Measurements from ENCODE around the gene SAT2.
"Not testable (repeated sequence)": the region's sequence is repeated elsewhere in the genome, so short reads cannot be mapped to it uniquely, and the experiment has no call there.

SAT2 gene

GRCh38 chr17:7615265-7615747 is 12.3 kb downstream of the SAT2 start:
- no peaks in the 10 kb centered on the region for H3K9me3 ChIP-seq (ENCODE audit: insufficient read depth, low read depth, low read length)
- peak overlapping the region; percentile 46 for H3K4me3 ChIP-seq (ENCODE audit: low read length)
- H3K36me3 ChIP-seq (ENCODE audit: insufficient read depth, low read length) = peaks cover 17% of the 10 kb centered on the region
- peak overlapping the region; percentile 24; the same call in 1 of the 2 replicates for H3K9ac ChIP-seq (ENCODE audit: low read depth, low read length)
- peaks cover 8% of the 10 kb centered on the region for H3K4me1 ChIP-seq (ENCODE audit: insufficient read depth, low read length)
- peak overlapping the region; percentile 47; the same call in 1 of the 2 replicates for H3K27ac ChIP-seq (ENCODE audit: low read depth, low read length)
- 14% methylated on average over 27 of the region's 28 CpGs for WGBS
- no peaks in the 10 kb centered on the region for H3K27me3 ChIP-seq (ENCODE audit: insufficient read depth, low read length)

- no peaks in the 10 kb centered on the region for H3K27me3 ChIP-seq (ENCODE audit: insufficient read depth, low read length)
- peak within 1 kb of the TSS; percentile 85; the same call in 1 of the 2 replicates for H3K27ac ChIP-seq (ENCODE audit: low read depth, low read length)
- peaks cover 8% of the 10 kb centered on the region for H3K4me1 ChIP-seq (ENCODE audit: insufficient read depth, low read length)
- WGBS = under 1% methylated on average over 93 of the region's 93 CpGs
- peak within 1 kb of the TSS; percentile 79 for H3K9ac ChIP-seq (ENCODE audit: low read depth, low read length)
- peaks cover 20% of the 10 kb centered on the region for H3K36me3 ChIP-seq (ENCODE audit: insufficient read depth, low read length)
- H3K9me3 ChIP-seq (ENCODE audit: insufficient read depth, low read depth, low read length) = no peaks in the 10 kb centered on the region
- H3K4me3 ChIP-seq (ENCODE audit: low read length) = peak within 1 kb of the TSS; percentile 77
Measured at GRCh38 chr17:7614425-7615264, 13.0 kb downstream of the SAT2 start, which contains the start of gene FXR2. Gene FXR2 (minus strand): TSS chr17:7614897. CDS start chr17:7614532, 365 bp downstream.

- Histone ChIP-seq H3K4me1 (ENCODE audit: insufficient read depth, low read length) (peaks cover 8% of the 10 kb centered on the region), H3K4me3 (ENCODE audit: low read length) (peak overlapping the region; percentile 77), H3K9me3 (ENCODE audit: insufficient read depth, low read depth, low read length) (no peaks in the 10 kb centered on the region), H3K36me3 (ENCODE audit: insufficient read depth, low read length) (peaks cover 25% of the 10 kb centered on the region), H3K27me3 (ENCODE audit: insufficient read depth, low read length) (no peaks in the 10 kb centered on the region), H3K27ac (ENCODE audit: low read depth, low read length) (peak overlapping the region; percentile 85; the same call in 1 of the 2 replicates), H3K9ac (ENCODE audit: low read depth, low read length) (peak overlapping the region; percentile 79)
- 7% methylated on average over 20 of the region's 20 CpGs for WGBS
Measured at GRCh38 chr17:7613769-7614424, 13.7 kb downstream of the SAT2 start.

GRCh38 chr17:7612294-7612640 is 15.4 kb downstream of the SAT2 start:
- Histone ChIP-seq H3K9me3 (ENCODE audit: insufficient read depth, low read depth, low read length) (no peaks in the 10 kb centered on the region), H3K9ac (ENCODE audit: low read depth, low read length) (no peak overlapping the region), H3K27ac (ENCODE audit: low read depth, low read length) (no peak overlapping the region), H3K4me3 (ENCODE audit: low read length) (no peak overlapping the region), H3K36me3 (ENCODE audit: insufficient read depth, low read length) (peaks cover 25% of the 10 kb centered on the region), H3K4me1 (ENCODE audit: insufficient read depth, low read length) (peaks cover 8% of the 10 kb centered on the region), H3K27me3 (ENCODE audit: insufficient read depth, low read length) (no peaks in the 10 kb centered on the region)
- WGBS = 94% methylated on average over 1 of the region's 1 CpG

- peaks cover 26% of the 10 kb centered on the region for H3K36me3 ChIP-seq (ENCODE audit: insufficient read depth, low read length)
- H3K9ac ChIP-seq (ENCODE audit: low read depth, low read length) = no peak overlapping the region
- no peak overlapping the region for H3K27ac ChIP-seq (ENCODE audit: low read depth, low read length)
- H3K27me3 ChIP-seq (ENCODE audit: insufficient read depth, low read length) = no peaks in the 10 kb centered on the region
- WGBS = 98% methylated on average over 3 of the region's 3 CpGs
- H3K4me3 ChIP-seq (ENCODE audit: low read length) = no peak overlapping the region; the same call in 1 of the 2 replicates
- H3K9me3 ChIP-seq (ENCODE audit: insufficient read depth, low read depth, low read length) = no peaks in the 10 kb centered on the region
- H3K4me1 ChIP-seq (ENCODE audit: insufficient read depth, low read length) = peaks cover 8% of the 10 kb centered on the region
Measured at GRCh38 chr17:7611635-7612293, 15.9 kb downstream of the SAT2 start.

- peaks cover 8% of the 10 kb centered on the region for H3K4me1 ChIP-seq (ENCODE audit: insufficient read depth, low read length)
- 93% methylated on average over 2 of the region's 2 CpGs for WGBS
Measured at GRCh38 chr17:7610641-7611040, 17.0 kb downstream of the SAT2 start.

GRCh38 chr17:7606280-7606679 is 21.3 kb downstream of the SAT2 start:
- peaks cover 63% of the 10 kb centered on the region for H3K36me3 ChIP-seq (ENCODE audit: insufficient read depth, low read length)
- WGBS = 98% methylated on average over 4 of the region's 4 CpGs

More at GRCh38 chr17:7610641-7611040, 17.0 kb downstream of the SAT2 start:
- H3K27ac ChIP-seq (ENCODE audit: low read depth, low read length) = no peak overlapping the region
- no peak overlapping the region for H3K4me3 ChIP-seq (ENCODE audit: low read length)
- peaks cover 37% of the 10 kb centered on the region for H3K36me3 ChIP-seq (ENCODE audit: insufficient read depth, low read length)
- H3K27me3 ChIP-seq (ENCODE audit: insufficient read depth, low read length) = no peaks in the 10 kb centered on the region
- no peak overlapping the region for H3K9ac ChIP-seq (ENCODE audit: low read depth, low read length)
- H3K9me3 ChIP-seq (ENCODE audit: insufficient read depth, low read depth, low read length) = no peaks in the 10 kb centered on the region

GRCh38 chr17:7597561-7597960 is 30.1 kb downstream of the SAT2 start:
- not testable (repeated sequence) for H3K27ac ChIP-seq (ENCODE audit: low read depth, low read length); H3K27me3 ChIP-seq (ENCODE audit: insufficient read depth, low read length); H3K9ac ChIP-seq (ENCODE audit: low read depth, low read length); H3K9me3 ChIP-seq (ENCODE audit: insufficient read depth, low read depth, low read length); H3K4me3 ChIP-seq (ENCODE audit: low read length); H3K4me1 ChIP-seq (ENCODE audit: insufficient read depth, low read length)
- 88% methylated on average over 5 of the region's 5 CpGs for WGBS
- H3K36me3 ChIP-seq (ENCODE audit: insufficient read depth, low read length) = peaks cover 83% of the 10 kb centered on the region

More at GRCh38 chr17:7606280-7606679, 21.3 kb downstream of the SAT2 start:
- H3K9ac ChIP-seq (ENCODE audit: low read depth, low read length) = no peak overlapping the region
- H3K4me3 ChIP-seq (ENCODE audit: low read length) = no peak overlapping the region
- no peaks in the 10 kb centered on the region for H3K4me1 ChIP-seq (ENCODE audit: insufficient read depth, low read length)
- no peak overlapping the region for H3K27ac ChIP-seq (ENCODE audit: low read depth, low read length)
- H3K27me3 ChIP-seq (ENCODE audit: insufficient read depth, low read length) = no peaks in the 10 kb centered on the region
- H3K9me3 ChIP-seq (ENCODE audit: insufficient read depth, low read depth, low read length) = no peaks in the 10 kb centered on the region

GRCh38 chr17:7593296-7593695 is 34.3 kb downstream of the SAT2 start:
- no peak overlapping the region for H3K9ac ChIP-seq (ENCODE audit: low read depth, low read length)
- no peaks in the 10 kb centered on the region for H3K27me3 ChIP-seq (ENCODE audit: insufficient read depth, low read length)
- no peak overlapping the region for H3K4me3 ChIP-seq (ENCODE audit: low read length)
- 90% methylated on average over 12 of the region's 12 CpGs for WGBS
- H3K36me3 ChIP-seq (ENCODE audit: insufficient read depth, low read length) = peaks cover 60% of the 10 kb centered on the region
- no peak overlapping the region for H3K27ac ChIP-seq (ENCODE audit: low read depth, low read length)
- H3K4me1 ChIP-seq (ENCODE audit: insufficient read depth, low read length) = peaks cover 14% of the 10 kb centered on the region
- no peaks in the 10 kb centered on the region for H3K9me3 ChIP-seq (ENCODE audit: insufficient read depth, low read depth, low read length)

- H3K9ac ChIP-seq (ENCODE audit: low read depth, low read length) = no peak overlapping the region
- H3K27me3 ChIP-seq (ENCODE audit: insufficient read depth, low read length) = no peaks in the 10 kb centered on the region
- no peaks in the 10 kb centered on the region for H3K9me3 ChIP-seq (ENCODE audit: insufficient read depth, low read depth, low read length)
- H3K36me3 ChIP-seq (ENCODE audit: insufficient read depth, low read length) = peaks cover 64% of the 10 kb centered on the region
- no peak overlapping the region for H3K27ac ChIP-seq (ENCODE audit: low read depth, low read length)
- H3K4me1 ChIP-seq (ENCODE audit: insufficient read depth, low read length) = peaks cover 14% of the 10 kb centered on the region
- H3K4me3 ChIP-seq (ENCODE audit: low read length) = no peak overlapping the region
- 95% methylated on average over 23 of the region's 23 CpGs for whole genome bisulfite sequencing
Measured at GRCh38 chr17:7592422-7593021, 35.1 kb downstream of the SAT2 start.
